HG02571 (cell line): ENCODE data around the gene ABHD16A.
"Not testable (repeated sequence)": the region's sequence is repeated elsewhere in the genome, so short reads cannot be mapped to it uniquely, and the experiment has no call there.

Source experiments
- ATAC-seq: cut with Tn5 transposase; IDR thresholded peaks from one replicate; pipeline ENCODE4 v1.9.1; 2021; ENCODE audit warnings: mild to moderate bottlenecking, moderate library complexity; ENCODE audit not compliant: unreplicated experiment

The ABHD16A gene

DNA sequence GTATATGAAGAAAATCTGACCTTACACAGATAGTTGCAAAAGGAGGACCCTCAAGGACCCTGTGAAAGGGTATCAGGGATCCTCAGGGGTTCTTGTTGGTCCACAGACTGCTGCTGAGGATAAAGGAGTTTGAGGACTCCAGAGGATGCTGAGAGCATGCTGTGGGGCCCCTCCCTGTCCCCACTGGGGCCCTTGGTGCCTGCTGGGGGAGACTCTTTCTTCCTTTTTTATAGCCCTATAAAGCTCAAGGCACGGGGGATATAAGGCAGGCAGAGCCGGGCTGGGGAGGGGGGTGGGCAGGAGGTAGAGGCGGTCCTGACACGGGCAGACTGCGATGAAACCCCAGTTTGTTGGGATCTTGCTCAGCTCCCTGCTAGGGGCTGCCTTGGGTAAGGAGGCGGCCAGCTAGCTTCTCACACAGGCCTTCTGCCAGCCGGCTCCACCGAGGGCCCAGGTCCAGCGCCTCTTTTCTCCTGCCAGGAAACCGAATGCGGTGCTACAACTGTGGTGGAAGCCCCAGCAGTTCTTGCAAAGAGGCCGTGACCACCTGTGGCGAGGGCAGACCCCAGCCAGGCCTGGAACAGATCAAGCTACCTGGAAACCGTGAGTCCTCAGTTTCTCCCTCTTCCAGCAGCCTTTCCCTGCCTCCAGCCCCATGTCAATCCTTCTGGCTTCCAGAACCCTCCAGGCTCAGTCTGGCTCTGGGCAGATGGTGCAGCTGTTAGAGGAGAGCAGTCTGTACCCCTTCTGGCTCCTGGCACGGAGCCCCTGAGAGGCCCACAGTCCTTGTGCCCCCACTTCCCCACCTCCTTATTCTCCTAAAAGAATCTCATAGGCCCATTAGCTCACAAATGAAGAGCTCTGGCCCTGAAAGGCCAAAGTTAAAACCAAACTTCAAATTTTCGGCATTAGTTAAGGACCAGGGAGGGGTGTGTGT, 12.2 kb upstream of the ABHD16A start, which contains the start of gene LY6G6D:
Gene LY6G6D, plus strand, starts transcription at position 327 of the 937 bp plus-strand sequence. Its CDS starts 8 bp downstream, at position 335.
- ATAC-seq: no peak

GRCh38 chr6:31713991-31714684, 11.0 kb upstream of the ABHD16A start:
- no peak for ATAC-seq

DNA sequence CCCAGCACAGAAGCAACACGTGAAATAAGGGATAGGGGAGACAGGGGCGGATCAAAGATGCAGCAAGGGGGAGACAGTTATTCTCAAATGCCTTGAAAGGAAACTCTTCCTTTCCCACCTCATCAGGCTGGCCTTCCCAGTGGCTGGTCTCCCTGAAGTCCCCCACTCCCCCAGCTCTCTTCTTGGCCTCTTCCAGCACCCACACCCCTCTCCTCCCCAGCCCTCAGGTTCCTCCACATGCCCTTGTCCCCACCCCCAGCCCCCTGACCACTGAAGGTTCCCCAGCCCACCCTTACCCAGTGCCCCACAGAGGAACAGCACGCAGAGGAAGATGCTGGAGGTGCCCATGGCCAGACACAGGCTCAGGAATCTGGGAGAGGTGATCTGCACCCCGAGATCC, 10.3 kb upstream of the ABHD16A start:
- ATAC-seq: no peak

DNA sequence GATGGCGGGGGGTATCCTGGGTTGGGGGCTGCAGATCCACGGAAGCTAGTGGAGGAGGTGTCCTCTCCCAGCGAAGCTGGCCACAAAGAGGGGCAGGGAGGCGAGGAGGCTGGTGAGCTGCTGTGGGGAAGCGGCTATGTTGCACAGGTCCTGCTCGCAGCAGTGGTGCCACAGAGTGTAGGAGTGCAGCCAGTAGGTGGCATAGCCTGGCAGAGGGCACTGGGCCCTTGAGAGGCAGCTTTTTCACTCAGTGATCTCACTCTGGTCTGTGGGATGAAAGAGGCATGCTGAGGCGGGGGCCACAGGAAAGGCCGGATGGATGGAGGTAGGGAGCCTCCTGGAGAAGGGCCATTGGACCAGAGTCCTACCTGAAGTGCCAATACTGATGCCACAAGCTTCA, 9.2 kb upstream of the ABHD16A start:
- ATAC-seq: no peak

GRCh38 chr6:31711233-31711632, 8.1 kb upstream of the ABHD16A start:
- no peak for ATAC-seq

DNA sequence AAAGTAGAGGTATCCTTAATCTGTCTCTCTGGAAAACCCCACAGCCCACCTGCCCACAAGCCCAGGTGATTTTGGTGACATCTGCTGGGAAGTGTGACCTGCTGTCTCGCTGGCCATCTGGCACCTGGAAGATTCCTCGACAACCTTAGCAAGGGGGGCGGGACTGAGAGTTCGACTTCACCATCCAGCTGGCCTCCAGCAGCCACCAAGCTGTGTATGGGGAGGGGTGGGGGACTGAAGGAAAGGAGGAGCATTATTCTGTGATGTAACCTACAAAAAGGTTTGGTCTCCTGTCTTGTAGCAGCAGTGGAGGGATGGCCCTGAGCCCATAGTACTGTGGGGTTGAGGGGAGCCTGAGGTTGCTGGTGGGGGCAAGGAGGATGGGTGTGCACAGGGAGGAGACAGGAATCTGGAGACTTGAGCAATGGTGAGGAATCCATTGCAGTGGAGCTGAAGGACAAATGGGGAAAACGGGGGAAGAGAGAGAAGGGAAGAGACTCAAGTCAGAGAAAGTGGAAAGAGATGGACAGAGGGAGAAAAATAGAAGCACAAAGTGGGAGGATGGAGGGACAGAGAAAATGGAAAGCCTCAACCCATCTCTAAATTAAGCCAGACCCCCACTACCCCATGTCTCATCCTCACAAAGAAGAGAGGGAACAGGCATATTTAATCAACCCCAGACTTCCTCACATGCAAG, 7.5 kb upstream of the ABHD16A start:
- ATAC-seq: no peak

DNA sequence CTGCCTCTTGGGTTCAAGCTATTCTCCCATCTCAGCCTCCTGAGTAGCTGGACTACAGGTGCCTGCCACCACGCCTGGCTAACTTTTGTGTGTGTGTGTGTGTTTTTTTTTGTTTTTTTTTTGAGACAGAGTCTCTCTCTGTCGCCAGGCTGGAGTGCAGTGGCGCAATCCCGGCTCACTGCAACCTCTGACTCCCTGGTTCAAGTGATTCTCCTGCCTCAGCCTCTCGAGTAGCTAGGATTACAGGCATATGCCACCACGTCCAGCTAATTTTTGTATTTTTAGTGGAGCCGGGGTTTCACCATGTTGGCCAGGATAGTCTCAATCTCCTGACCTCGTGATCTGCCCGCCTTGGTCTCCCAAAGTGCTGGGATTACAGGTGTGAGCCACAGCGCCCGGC, 6.0 kb upstream of the ABHD16A start:
- ATAC-seq: not testable (repeated sequence)

DNA sequence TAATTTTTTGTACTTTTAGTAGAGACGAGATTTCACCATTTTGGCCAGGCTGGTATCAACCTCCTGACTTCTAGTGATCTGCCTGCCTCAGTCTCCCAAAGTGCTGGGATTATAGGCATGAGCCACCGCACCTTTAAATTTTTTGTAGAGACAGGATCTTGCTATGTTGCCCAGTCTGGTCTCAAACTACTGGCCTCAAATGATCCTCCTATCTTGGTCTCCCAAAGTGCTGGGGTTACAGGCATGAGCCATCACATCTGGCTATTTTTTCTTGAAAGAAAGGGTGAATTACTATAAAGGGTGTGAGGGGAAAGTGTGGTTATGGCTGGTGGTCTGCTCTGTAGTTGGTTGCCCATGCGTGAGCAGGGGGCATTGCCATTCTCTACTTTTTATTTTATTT, 5.1 kb upstream of the ABHD16A start:
- no peak for ATAC-seq

DNA sequence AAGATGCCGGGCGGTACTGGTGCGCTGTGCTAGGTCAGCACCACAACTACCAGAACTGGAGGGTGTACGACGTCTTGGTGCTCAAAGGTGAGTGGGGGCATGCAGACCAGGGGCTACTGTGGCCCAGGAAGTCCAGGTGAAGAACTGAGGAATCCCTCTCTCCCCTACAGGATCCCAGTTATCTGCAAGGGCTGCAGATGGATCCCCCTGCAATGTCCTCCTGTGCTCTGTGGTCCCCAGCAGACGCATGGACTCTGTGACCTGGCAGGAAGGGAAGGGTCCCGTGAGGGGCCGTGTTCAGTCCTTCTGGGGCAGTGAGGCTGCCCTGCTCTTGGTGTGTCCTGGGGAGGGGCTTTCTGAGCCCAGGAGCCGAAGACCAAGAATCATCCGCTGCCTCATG, 4.6 kb upstream of the ABHD16A start:
- no peak for ATAC-seq

GRCh38 chr6:31706599-31706998, 3.5 kb upstream of the ABHD16A start, which contains the start of gene LY6G6F:
Gene LY6G6F (plus strand): TSS chr6:31706866. CDS start chr6:31706907, 41 bp downstream.
- no peak for ATAC-seq

DNA sequence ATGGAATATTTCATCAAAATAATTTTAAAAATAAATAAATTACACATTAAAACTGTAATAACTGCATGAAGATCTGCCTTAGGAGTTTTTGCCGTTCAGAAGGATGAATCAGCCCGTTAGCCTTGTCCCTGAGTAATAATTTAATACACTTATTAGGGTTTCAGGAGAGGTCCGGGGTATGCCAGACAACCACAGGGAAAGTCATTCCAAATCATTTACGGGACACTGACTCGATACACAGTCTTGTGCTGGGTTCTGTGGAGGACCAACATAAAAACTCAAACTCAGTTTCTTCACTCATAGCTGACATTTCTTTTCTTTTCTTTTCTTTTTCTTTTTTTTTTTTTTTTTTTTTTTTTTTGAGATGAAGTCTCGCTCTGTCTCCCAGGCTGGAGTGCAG, 2.8 kb upstream of the ABHD16A start:
- no peak for ATAC-seq

GRCh38 chr6:31702405-31702818, 712 bp downstream of the ABHD16A start:
- ATAC-seq: no peak

GRCh38 chr6:31701666-31702404, 1.3 kb downstream of the ABHD16A start:
- no peak for ATAC-seq

- ATAC-seq: no peak
Measured at GRCh38 chr6:31700740-31701401, 2.3 kb downstream of the ABHD16A start.

- no peak for ATAC-seq
Measured at GRCh38 chr6:31697555-31697954, 5.6 kb downstream of the ABHD16A start.

- no peak for ATAC-seq
Measured at GRCh38 chr6:31693535-31693934, 9.6 kb downstream of the ABHD16A start.

- no peak for ATAC-seq
Measured at GRCh38 chr6:31692886-31693285, 10.2 kb downstream of the ABHD16A start.

DNA sequence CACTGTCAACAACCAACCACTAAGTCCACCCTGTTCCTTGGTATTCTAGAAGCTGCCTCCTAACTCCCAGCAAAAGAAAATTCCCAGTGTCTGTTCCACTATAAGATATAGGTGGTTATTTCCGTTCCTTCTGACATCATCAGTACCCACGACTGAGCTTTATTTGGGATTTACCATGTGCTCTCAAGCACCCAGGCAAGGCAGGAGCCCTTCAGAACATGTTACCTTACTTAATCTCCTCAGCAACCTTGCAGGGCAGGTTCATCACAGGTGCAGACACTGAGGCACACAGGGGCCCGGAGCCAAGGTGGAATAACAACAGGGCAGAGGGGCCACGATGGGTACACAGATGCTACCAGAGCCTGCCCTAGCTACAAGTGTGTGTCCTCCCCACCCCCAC, 10.8 kb downstream of the ABHD16A start:
- ATAC-seq: no peak

- no peak for ATAC-seq
Measured at GRCh38 chr6:31691564-31692108, 11.5 kb downstream of the ABHD16A start.

DNA sequence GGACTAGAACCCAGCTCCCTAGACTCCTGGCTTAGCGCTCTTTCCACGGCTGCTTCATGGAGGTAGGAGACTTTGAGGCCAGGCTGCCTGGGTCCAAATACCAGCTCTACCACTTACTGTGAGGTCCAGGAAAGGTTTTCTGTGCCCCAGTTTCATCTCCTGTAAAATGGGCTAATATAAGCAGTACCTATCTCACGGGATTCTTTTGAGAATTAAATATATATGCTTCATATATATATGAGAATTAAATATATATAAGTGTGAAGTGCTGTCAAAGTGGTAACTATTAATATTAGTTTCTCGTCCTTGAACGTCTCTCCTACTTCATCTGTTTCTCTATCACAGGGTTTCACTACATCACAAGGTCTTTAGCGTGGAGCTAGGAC, 12.1 kb downstream of the ABHD16A start:
- no peak for ATAC-seq
